Measurements from ENCODE around the gene DEFB114.

DEFB114 gene

GRCh38 chr6:49995278-49995677, 31.3 kb upstream of the DEFB114 start (continued):
- TF ChIP-seq ZNF692 (tag by site-specific recombination; IDR thresholded peaks at IDR 0.05), result no peak
- TF ChIP-seq ZNF518A (tag by site-specific recombination; conservative IDR thresholded peaks at IDR 0.05; ENCODE audit: low read depth), result no peak
- TF ChIP-seq ZNF2 (tag by site-specific recombination; IDR thresholded peaks at IDR 0.05), result no peak
- TF ChIP-seq ZNF639 (tag by site-specific recombination; IDR thresholded peaks at IDR 0.05), result no peak
- no peak for TF ChIP-seq PRDM2 (tag by site-specific recombination; IDR thresholded peaks at IDR 0.05; ENCODE audit: borderline replicate concordance)

- no peaks in the 10 kb centered on the region for H3K36me3 ChIP-seq (ENCODE audit: control insufficient read depth in 2 of 2, insufficient read depth in 1 of 2, low read length in 2 of 2)
- no peaks in the 10 kb centered on the region for H3K4me1 ChIP-seq (ENCODE audit: control insufficient read depth, insufficient read depth, low read length)
- ChIA-PET CTCF (interaction anchor here (0.7 kb wide), 1 partner anchor 80 kb away, joined by 3 read pairs; no protein-coding TSS in a partner anchor), POLR2A (no interaction called here)
- H3K27ac ChIP-seq (ENCODE audit: extremely low read depth, low read depth, low read length), result no peak overlapping the region
- TF ChIP-seq ZNF548 (tag by site-specific recombination; IDR thresholded peaks at IDR 0.05), result no peak
- H3K9me3 ChIP-seq (ENCODE audit: control insufficient read depth, insufficient read depth, low read depth, low read length), result no peaks in the 10 kb centered on the region
- no peak overlapping the region for H3K4me3 ChIP-seq (ENCODE audit: low read depth, low read length)
Observed at GRCh38 chr6:49988900-49989299, 24.9 kb upstream of the DEFB114 start.

- POLR2A ChIA-PET, result no interaction called here
- CTCF ChIA-PET, result no interaction called here
- no peaks in the 10 kb centered on the region for H3K4me1 ChIP-seq (ENCODE audit: control insufficient read depth, insufficient read depth, low read length)
- TF ChIP-seq ZNF24 (tag by site-specific recombination; IDR thresholded peaks at IDR 0.05) (no peak), ZNF558 (tag by site-specific recombination; IDR thresholded peaks at IDR 0.05) (no peak), GLI2 (tag by site-specific recombination; IDR thresholded peaks at IDR 0.05; ENCODE audit: borderline replicate concordance, low read depth) (no peak), ZNF624 (tag by site-specific recombination; IDR thresholded peaks at IDR 0.05) (no peak), ZNF473 (tag by site-specific recombination; IDR thresholded peaks at IDR 0.05) (no peak), BCL6B (tag by site-specific recombination; IDR thresholded peaks at IDR 0.05) (no peak), INSM2 (tag by site-specific recombination; IDR thresholded peaks at IDR 0.05) (no peak), ZFP41 (tag by site-specific recombination; IDR thresholded peaks at IDR 0.05; ENCODE audit: borderline replicate concordance) (no peak), GLI4 (tag by site-specific recombination; IDR thresholded peaks at IDR 0.05) (no peak)
Observed at GRCh38 chr6:49987749-49988148, 23.8 kb upstream of the DEFB114 start.

More at GRCh38 chr6:49987749-49988148, 23.8 kb upstream of the DEFB114 start:
- no peaks in the 10 kb centered on the region for H3K9me3 ChIP-seq (ENCODE audit: control insufficient read depth, insufficient read depth, low read depth, low read length)
- H3K27ac ChIP-seq (ENCODE audit: extremely low read depth, low read depth, low read length), result no peak overlapping the region
- no peak overlapping the region for H3K4me3 ChIP-seq (ENCODE audit: low read depth, low read length)
- H3K36me3 ChIP-seq (ENCODE audit: control insufficient read depth in 2 of 2, insufficient read depth in 1 of 2, low read length in 2 of 2), result no peaks in the 10 kb centered on the region
